Naive B cell (primary cell): ENCODE results near the gene SGCE. TPM values are rescaled to one million over a fixed set of nuclear protein-coding genes. Genes with fewer than 3 reads are reported as not detected.
A peak's percentile ranks its signal among the peaks of the same experiment; 100 is the strongest.

ENCODE experiments used
- ATAC-seq, 2 donors: fragments of 150-1000 bp; cut with Tn5 transposase; 2 replicates each; pipeline ENCODE4 v1.10.0; 2021; ENCODE audit warnings: low read depth in 2 of 2, mild to moderate bottlenecking in 2 of 2, moderate library complexity in 2 of 2
- DNase-seq: peaks from one replicate; pipeline ENCODE4 v3.0.0; 2022
- H3K27ac Mint-ChIP-seq, 6 donors: one replicate each; pipeline ENCODE4 v1.8.0; 2020 to 2022; ENCODE audit warnings: mild to moderate bottlenecking in 6 of 6, mixed read lengths in 6 of 6, moderate library complexity in 5 of 6, inconsistent platforms in 2 of 6
- H3K27me3 Mint-ChIP-seq, 3 donors: one replicate each; pipeline ENCODE4 v1.8.0; 2021 to 2022; ENCODE audit warnings: mixed read lengths in 3 of 3, mild to moderate bottlenecking in 1 of 3
- H3K36me3 Mint-ChIP-seq, 2 donors: one replicate each; pipeline ENCODE4 v1.8.0; 2020 to 2022; ENCODE audit warnings: mixed read lengths in 2 of 2, inconsistent platforms in 1 of 2, mild to moderate bottlenecking in 1 of 2
- H3K4me1 Mint-ChIP-seq, 3 donors: one replicate each; pipeline ENCODE4 v1.8.0; 2020 to 2022; ENCODE audit warnings: mixed read lengths in 3 of 3, inconsistent platforms in 1 of 3, mild to moderate bottlenecking in 1 of 3, moderate library complexity in 1 of 3
- H3K4me3 Mint-ChIP-seq, 8 donors: one replicate each; pipeline ENCODE4 v1.8.0; 2020 to 2022; ENCODE audit warnings: mild to moderate bottlenecking in 8 of 8, mixed read lengths in 8 of 8, moderate library complexity in 8 of 8, inconsistent platforms in 2 of 8
- H3K9me3 Mint-ChIP-seq, 7 donors: one replicate each; pipeline ENCODE4 v1.8.0; 2020 to 2022; ENCODE audit warnings: mixed read lengths in 7 of 7, mild to moderate bottlenecking in 5 of 7, inconsistent platforms in 2 of 7, moderate library complexity in 1 of 7
- polyA plus RNA-seq, 6 donors: library from polyadenylated mRNA; unstranded; fragments of 300-500 nt; fragmentation: Illumina TruSeq; gene quantifications; one replicate each; pipeline ENCODE4 v1.2.3, GENCODE V29; 2021; ENCODE audit warnings: low read depth in 6 of 6

SGCE gene
- polyA plus RNA-seq, 6 donors from 2014 or later = 6.4 to 31.9 (median 12.1) TPM

- Mint-ChIP-seq H3K36me3 (peaks cover 0 to 4% of the 10 kb centered on the region in 2 donors), H3K27me3 (peaks cover 0 to 15% (median 8%) of the 10 kb centered on the region in 3 donors), H3K4me3 (no peak overlapping the region), H3K4me1 (peaks cover 4 to 11% (median 4%) of the 10 kb centered on the region in 3 donors), H3K9me3 (no peaks in the 10 kb centered on the region), H3K27ac (no peak overlapping the region)
- no peak for ATAC-seq
- DNase-seq = no peak
Measured at GRCh38 chr7:94633014-94633341, 23.0 kb downstream of the SGCE start.

- no peak for DNase-seq
- no peaks in the 10 kb centered on the region for H3K9me3 Mint-ChIP-seq
- no peak overlapping the region for H3K4me3 Mint-ChIP-seq
Measured at GRCh38 chr7:94632338-94633013, 23.5 kb downstream of the SGCE start.

DNA sequence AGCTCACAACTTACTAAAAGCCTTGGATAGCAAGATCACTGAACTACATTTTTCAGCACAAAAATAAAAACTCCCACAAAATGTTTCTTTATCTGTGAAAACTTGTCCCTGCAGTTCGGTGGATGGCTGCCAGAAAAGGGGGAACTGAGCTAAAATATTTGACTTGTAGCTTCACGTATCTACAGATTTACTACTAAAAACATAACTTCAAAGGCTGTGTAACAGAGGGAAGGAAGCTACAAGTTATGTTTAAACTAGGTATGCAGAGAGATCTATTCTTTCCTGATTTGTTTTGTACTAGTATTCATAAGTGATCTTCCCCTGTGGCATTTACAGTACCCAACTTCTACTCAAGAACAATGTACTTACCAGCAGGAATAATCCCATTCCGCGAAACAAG is 25.1 kb downstream of the SGCE start:
- peaks cover 0 to 2% (median under 1%) of the 10 kb centered on the region in 3 donors for H3K4me1 Mint-ChIP-seq
- peak overlapping the region in 1 of 6 donors; percentile 58 for H3K27ac Mint-ChIP-seq
- H3K4me3 Mint-ChIP-seq = no peak overlapping the region
- no peak for ATAC-seq
- no peak for DNase-seq
- H3K36me3 Mint-ChIP-seq = peaks cover 0 to 4% of the 10 kb centered on the region in 2 donors
- no peaks in the 10 kb centered on the region for H3K9me3 Mint-ChIP-seq
- peaks cover 0 to 20% (median 0%) of the 10 kb centered on the region in 3 donors for H3K27me3 Mint-ChIP-seq

More at GRCh38 chr7:94632338-94633013, 23.5 kb downstream of the SGCE start:
- no peak for ATAC-seq
- Mint-ChIP-seq H3K36me3 (peaks cover 0 to 4% of the 10 kb centered on the region in 2 donors), H3K27me3 (peaks cover 0 to 16% (median 4%) of the 10 kb centered on the region in 3 donors), H3K27ac (no peak overlapping the region), H3K4me1 (peaks cover 2 to 8% (median 4%) of the 10 kb centered on the region in 3 donors)

- peaks cover 0 to 4% (median 0%) of the 10 kb centered on the region in 3 donors for H3K27me3 Mint-ChIP-seq
- H3K9me3 Mint-ChIP-seq = no peaks in the 10 kb centered on the region
- ATAC-seq (no peak), DNase-seq (no peak)
- no peak overlapping the region for H3K4me3 Mint-ChIP-seq
- H3K27ac Mint-ChIP-seq = no peak overlapping the region
- H3K4me1 Mint-ChIP-seq = peaks cover 9 to 12% (median 10%) of the 10 kb centered on the region in 3 donors
- peaks cover 0 to 6% of the 10 kb centered on the region in 2 donors for H3K36me3 Mint-ChIP-seq
Measured at GRCh38 chr7:94623820-94624219, 32.1 kb downstream of the SGCE start.

DNA sequence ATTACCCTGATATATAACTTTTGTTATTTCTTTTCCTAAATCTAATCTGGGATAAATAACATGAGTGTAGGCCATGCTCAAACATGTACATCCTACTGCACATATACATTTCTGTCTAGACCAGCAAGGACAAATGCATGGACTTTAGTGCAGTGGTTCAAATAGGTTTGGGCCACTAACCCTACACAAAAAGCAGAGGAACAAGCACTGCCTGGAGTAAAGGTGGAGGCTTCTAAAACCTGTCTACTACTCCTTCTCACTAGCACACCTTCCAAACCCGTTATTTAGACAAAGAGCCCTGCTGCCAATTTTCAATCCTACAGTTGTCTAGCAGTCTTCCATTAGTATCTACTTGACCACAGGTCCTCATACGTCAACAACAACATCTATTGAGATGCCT is 34.8 kb downstream of the SGCE start:
- H3K4me1 Mint-ChIP-seq = peaks cover 9 to 12% (median 10%) of the 10 kb centered on the region in 3 donors

DNA sequence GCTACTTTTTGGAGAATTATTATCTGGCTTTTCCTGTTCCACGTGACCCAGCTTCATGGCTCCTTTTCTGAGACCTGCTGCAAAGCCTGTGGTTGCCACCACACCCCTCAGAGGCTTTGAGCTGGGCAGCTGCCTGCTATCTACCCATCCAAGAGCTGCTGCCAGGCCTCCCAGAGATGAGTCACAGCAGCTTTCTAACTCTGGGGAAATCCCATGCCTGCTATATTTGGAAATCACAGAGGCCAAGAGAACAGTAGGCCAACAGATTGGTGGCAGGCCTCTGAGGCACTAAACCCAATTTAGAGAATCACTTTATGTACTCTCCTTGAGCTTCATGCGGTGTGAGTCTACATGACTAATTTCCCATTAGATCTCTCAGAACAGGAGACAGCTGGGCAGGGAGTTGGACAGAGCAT is 35.2 kb downstream of the SGCE start:
- Mint-ChIP-seq H3K9me3 (no peaks in the 10 kb centered on the region), H3K4me3 (no peak overlapping the region), H3K36me3 (peaks cover 0 to 6% of the 10 kb centered on the region in 2 donors), H3K27me3 (no peaks in the 10 kb centered on the region), H3K27ac (peak overlapping the region in 3 of 6 donors; percentile 24 to 82 (median 59)), H3K4me1 (peaks cover 9 to 12% (median 10%) of the 10 kb centered on the region in 3 donors)
- DNase-seq (peak; percentile 8), ATAC-seq (peak; percentile 72 to 76)

More for the DNA sequence above, 34.8 kb downstream of the SGCE start:
- ATAC-seq = no peak
- Mint-ChIP-seq H3K27ac (peak overlapping the region in 2 of 6 donors; percentile 59 to 80), H3K4me3 (no peak overlapping the region), H3K9me3 (no peaks in the 10 kb centered on the region), H3K27me3 (no peaks in the 10 kb centered on the region), H3K36me3 (peaks cover 0 to 6% of the 10 kb centered on the region in 2 donors)
- no peak for DNase-seq

DNA sequence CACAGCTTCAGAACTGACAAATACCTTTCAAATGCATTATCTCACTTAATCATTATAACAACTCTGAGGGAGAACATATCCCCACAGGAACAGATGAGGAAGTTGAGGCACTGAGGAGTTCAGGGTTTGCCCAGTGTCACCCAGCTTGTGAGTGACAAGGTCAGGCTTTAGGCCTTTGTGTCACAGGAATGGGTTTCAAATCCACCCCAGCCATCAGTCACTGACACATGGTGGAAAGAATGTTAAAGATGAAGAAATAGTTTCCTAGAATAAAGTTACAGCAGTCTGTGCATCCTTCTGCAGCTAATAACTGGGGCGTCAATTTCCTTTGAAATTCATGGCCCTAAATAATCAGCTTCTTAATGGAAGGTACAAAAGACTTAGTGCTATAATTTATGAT is 37.8 kb downstream of the SGCE start:
- Mint-ChIP-seq H3K4me1 (peaks cover 9 to 12% (median 10%) of the 10 kb centered on the region in 3 donors), H3K9me3 (no peaks in the 10 kb centered on the region), H3K36me3 (peaks cover 0 to 4% of the 10 kb centered on the region in 2 donors), H3K27ac (no peak overlapping the region), H3K27me3 (no peaks in the 10 kb centered on the region), H3K4me3 (no peak overlapping the region)
- DNase-seq (no peak), ATAC-seq (no peak)

GRCh38 chr7:94616855-94617254 is 39.1 kb downstream of the SGCE start:
- no peak for DNase-seq
- Mint-ChIP-seq H3K4me3 (no peak overlapping the region), H3K9me3 (no peaks in the 10 kb centered on the region), H3K36me3 (peaks cover 0 to 4% of the 10 kb centered on the region in 2 donors), H3K4me1 (peaks cover 9 to 12% (median 10%) of the 10 kb centered on the region in 3 donors), H3K27ac (no peak overlapping the region), H3K27me3 (no peaks in the 10 kb centered on the region)
- ATAC-seq = no peak

- H3K9me3 Mint-ChIP-seq = no peaks in the 10 kb centered on the region
- no peaks in the 10 kb centered on the region for H3K27me3 Mint-ChIP-seq
- peaks cover 0 to 4% of the 10 kb centered on the region in 2 donors for H3K36me3 Mint-ChIP-seq
- peaks cover 2 to 3% (median 3%) of the 10 kb centered on the region in 3 donors for H3K4me1 Mint-ChIP-seq
- DNase-seq = no peak
- no peak for ATAC-seq
- H3K4me3 Mint-ChIP-seq = no peak overlapping the region
- H3K27ac Mint-ChIP-seq = peak overlapping the region in 1 of 6 donors; percentile 24
Measured at GRCh38 chr7:94615666-94616065, 40.3 kb downstream of the SGCE start.

DNA sequence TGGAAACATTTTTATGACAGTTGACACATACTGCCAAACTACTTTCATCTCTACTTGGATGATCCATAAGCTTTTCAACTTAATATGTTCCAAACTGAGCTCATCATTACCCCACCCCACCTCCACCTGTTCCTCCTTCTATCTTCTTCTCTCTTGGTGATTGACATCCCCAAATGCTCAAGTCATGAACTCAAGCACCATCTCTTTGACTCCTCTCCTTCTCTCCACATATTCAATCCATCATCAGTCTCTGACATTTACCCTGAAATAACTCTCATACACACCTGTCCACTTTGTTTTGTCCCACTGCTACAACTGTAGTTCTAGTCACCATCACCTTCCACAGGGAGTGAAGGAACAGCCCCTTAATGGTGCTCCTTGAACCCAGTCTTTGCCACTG is 43.3 kb downstream of the SGCE start:
- Mint-ChIP-seq H3K4me3 (no peak overlapping the region), H3K4me1 (no peaks in the 10 kb centered on the region), H3K27me3 (peaks cover 0 to 5% (median 0%) of the 10 kb centered on the region in 3 donors), H3K27ac (no peak overlapping the region), H3K36me3 (peaks cover 4 to 7% of the 10 kb centered on the region in 2 donors), H3K9me3 (peaks cover 0 to 11% (median 0%) of the 10 kb centered on the region in 7 donors)
- no peak for ATAC-seq
- no peak for DNase-seq

DNA sequence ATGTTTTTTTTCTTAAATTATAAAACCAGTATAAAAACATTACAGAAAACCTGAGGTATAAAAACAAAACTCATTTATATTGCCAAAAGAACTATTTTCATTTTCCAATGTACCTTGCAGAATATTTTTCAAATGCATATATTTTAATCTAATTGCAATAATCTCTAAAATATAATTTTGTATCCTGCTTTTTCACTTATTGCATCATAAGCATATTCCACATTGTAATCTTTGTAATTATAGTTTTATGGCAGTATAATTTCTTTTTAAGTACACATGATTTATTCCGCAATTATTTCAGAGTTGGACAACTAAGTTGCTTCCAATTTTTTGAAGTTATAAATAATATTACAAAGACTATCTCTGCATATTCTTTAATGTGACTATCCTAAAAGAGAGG is 43.7 kb downstream of the SGCE start:
- Mint-ChIP-seq H3K9me3 (peaks cover 0 to 14% (median 2%) of the 10 kb centered on the region in 7 donors), H3K4me1 (peaks cover under 1 to 2% (median 2%) of the 10 kb centered on the region in 3 donors), H3K4me3 (no peak overlapping the region), H3K27ac (no peak overlapping the region), H3K27me3 (peaks cover 0 to 5% (median 0%) of the 10 kb centered on the region in 3 donors), H3K36me3 (peaks cover 5 to 10% of the 10 kb centered on the region in 2 donors)
- DNase-seq = no peak
- ATAC-seq = no peak

- Mint-ChIP-seq H3K4me1 (peaks cover 7 to 8% (median 7%) of the 10 kb centered on the region in 3 donors), H3K4me3 (no peak overlapping the region), H3K27me3 (peaks cover 0 to 5% (median 0%) of the 10 kb centered on the region in 3 donors), H3K9me3 (peaks cover 4 to 20% (median 8%) of the 10 kb centered on the region in 7 donors), H3K27ac (no peak overlapping the region), H3K36me3 (peaks cover 11 to 33% of the 10 kb centered on the region in 2 donors)
- no peak for ATAC-seq
- DNase-seq = no peak
Measured at GRCh38 chr7:94609561-94609960, 46.4 kb downstream of the SGCE start.

GRCh38 chr7:94605031-94605430 is 50.9 kb downstream of the SGCE start:
- Mint-ChIP-seq H3K9me3 (peaks cover 4 to 20% (median 8%) of the 10 kb centered on the region in 7 donors), H3K36me3 (peaks cover 16 to 31% of the 10 kb centered on the region in 2 donors), H3K27me3 (peaks cover 0 to 5% (median 0%) of the 10 kb centered on the region in 3 donors), H3K27ac (peak overlapping the region in 1 of 6 donors; percentile 29), H3K4me1 (peaks cover 7 to 8% (median 7%) of the 10 kb centered on the region in 3 donors), H3K4me3 (no peak overlapping the region)
- ATAC-seq = no peak
- no peak for DNase-seq

- no peak overlapping the region for H3K4me3 Mint-ChIP-seq
- ATAC-seq (no peak), DNase-seq (no peak)
- H3K27ac Mint-ChIP-seq = no peak overlapping the region
- peaks cover 4 to 12% (median 5%) of the 10 kb centered on the region in 7 donors for H3K9me3 Mint-ChIP-seq
- peaks cover 22 to 25% of the 10 kb centered on the region in 2 donors for H3K36me3 Mint-ChIP-seq
- no peaks in the 10 kb centered on the region for H3K27me3 Mint-ChIP-seq
- peaks cover 4 to 6% (median 5%) of the 10 kb centered on the region in 3 donors for H3K4me1 Mint-ChIP-seq
Measured at GRCh38 chr7:94602181-94602580, 53.8 kb downstream of the SGCE start.
